Measurements from ENCODE around the gene EPB41L1. TPM values are rescaled to one million over a fixed set of nuclear protein-coding genes. Genes with fewer than 3 reads are reported as not detected.
A peak's percentile ranks its signal among the peaks of the same experiment; 100 is the strongest.

The EPB41L1 gene
- total RNA-seq, 1 experiment from 2014 or later = 7.4 TPM

DNA sequence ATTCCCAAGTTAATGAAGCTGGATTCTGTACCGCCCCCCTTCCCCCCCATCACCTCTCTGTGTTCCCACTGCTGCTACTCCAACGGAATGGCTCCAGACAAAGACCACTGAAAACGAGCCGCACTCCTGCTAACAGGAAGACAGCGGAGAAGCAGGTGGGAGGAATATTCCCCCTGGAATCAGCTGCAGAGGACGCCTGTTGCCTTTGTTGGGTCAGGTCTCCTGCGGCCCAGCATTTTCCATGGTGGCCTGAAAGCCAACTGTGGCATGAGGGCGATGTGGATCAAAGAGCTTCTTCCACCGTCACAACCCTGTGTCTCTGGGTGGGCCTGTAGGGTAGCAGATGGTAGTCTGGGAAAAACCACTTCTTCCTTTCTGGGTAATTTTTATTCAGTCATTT is 98.5 kb downstream of the EPB41L1 start:
- DNase-seq (ENCODE audit: extremely low read depth, low read depth) = no peak

DNA sequence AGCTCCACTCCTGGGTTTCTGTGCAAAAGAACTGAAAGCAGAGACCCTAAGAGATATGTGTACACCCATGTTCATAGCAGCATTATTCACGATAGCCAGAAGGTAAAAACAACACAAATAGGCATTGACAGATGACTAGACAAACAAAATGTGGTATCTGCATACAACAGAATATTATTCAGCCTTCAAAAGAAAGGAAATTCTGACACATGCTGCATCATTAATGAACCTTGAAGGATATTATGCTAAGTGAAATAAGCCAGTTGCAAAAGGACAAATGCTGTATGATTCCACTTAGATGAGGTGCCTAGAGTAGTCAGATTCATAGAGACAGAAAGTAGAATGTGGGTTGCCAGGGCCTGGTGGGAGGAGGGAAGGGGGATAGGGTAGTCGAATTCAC is 99.5 kb downstream of the EPB41L1 start:
- DNase-seq (ENCODE audit: extremely low read depth, low read depth) = no peak

DNA sequence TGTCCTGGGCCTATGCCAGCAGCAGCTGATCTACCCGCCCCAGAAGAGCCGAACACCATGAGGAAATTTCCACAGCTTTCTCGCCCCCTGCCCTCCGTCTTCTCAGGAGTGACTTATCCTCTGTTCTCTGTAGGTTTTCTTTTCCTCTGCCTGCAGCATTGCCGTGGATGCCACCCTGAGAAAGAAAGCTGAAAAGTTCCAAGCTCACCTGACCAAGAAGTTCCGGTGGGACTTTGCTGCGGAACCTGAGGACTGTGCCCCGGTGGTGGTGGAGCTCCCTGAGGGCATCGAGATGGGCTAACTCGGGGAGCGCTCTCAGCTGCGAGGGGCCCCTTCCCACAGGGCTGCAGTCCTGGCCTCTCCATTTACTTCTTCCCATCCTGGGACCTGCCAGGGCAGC is 100.9 kb downstream of the EPB41L1 start:
- no peak for DNase-seq (ENCODE audit: extremely low read depth, low read depth)

DNA sequence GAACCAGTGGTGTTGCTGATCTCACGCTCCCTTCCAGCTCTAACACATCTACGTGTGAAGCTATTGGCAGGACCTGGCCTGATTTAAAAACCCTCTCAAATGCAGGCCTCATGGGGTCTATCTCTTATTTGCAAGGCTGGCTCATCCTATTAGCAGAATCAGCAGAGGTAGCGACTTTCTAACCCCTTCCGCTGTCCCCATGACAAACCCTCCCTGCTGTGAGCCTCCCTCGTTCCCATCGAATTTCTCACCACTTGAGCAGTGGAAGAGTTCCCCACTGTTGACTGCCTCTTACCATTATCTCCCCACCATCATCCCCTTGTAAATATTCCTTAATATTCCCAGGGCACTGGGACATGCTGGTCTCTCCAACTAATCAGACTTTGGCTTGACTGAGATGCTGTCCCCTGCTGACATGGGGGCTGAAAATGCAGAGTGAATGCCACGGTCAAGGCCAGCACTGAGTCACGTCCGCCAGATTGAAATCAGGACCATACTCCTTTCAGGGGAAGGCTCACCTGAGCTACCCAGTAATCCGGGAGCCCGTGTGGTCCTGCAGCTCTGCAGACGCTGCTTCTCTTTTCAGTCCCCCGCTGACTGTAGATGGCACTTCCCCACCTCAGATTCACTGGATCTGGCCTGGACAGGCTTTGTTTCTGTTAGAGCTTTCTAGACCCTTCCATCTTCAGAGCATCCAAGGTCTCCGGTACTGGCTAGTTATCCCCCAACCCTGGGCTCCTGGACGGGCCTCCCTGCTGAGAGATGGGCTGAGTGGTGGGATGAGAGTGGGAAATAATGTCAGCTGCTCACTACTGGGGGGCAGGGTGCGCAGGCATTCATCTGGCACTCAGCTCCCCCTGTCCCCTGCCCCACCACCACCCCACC is 104.9 kb downstream of the EPB41L1 start:
- DNase-seq (ENCODE audit: extremely low read depth, low read depth) = no peak

DNA sequence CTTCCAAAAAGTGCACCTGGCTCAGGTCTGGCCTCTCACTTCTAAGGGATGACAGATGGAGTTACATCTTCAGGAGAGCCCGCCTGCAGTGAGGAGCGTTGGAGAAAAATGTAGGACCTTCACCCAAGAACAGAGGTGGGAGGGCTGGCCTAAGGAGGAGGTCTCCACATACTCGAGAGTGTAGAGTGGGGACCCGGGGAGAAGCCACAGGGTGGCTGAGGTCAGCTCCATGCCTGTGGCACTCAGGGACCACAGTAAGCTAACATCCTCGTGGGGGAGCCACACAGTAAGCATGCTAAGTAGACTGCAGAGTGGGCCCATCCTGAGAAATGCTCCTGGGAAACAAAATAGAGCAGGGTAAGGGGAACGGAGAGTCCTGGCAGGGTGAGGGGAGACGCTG is 105.8 kb downstream of the EPB41L1 start:
- DNase-seq (ENCODE audit: extremely low read depth, low read depth) = no peak

DNA sequence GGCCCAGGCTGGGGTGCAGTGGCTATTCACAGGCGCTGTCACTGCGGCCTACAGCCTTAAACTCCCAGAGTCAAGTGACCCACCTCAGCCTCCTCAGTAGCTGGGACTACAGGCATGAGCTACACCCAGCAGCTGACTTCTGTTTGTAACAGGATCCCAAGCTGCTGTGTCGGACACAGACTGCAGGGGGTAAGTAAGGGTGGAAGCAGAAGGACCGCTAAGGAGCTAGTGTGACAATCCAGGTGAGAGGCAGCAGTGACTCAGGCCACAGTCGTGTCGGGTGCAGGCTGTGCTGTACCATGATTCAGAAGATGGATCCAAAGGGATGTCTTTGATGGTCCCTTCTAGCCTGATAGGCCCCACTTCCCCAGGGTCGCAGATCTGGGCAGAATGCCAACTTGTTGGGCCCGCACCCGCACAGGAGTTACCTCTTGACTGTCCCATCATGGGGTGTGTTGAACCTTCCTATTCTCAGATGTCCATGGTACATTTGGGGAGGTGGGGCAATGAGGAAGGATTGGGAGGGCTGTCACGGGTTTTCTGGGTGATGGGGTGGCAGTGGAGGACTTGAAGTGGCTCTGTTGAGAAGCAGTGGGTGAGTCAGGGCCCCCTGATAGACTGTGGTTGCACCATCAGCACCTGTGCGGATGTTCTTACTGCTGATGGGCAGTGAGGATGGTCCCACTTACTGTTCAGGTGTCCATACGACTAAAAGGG is 107.0 kb downstream of the EPB41L1 start:
- DNase-seq (ENCODE audit: extremely low read depth, low read depth) = no peak

GRCh38 chr20:36262440-36262839 is 107.9 kb downstream of the EPB41L1 start:
- no peak for DNase-seq (ENCODE audit: extremely low read depth, low read depth)

- DNase-seq (ENCODE audit: extremely low read depth, low read depth) = no peak
Observed at GRCh38 chr20:36264426-36265246, 110.1 kb downstream of the EPB41L1 start.

DNA sequence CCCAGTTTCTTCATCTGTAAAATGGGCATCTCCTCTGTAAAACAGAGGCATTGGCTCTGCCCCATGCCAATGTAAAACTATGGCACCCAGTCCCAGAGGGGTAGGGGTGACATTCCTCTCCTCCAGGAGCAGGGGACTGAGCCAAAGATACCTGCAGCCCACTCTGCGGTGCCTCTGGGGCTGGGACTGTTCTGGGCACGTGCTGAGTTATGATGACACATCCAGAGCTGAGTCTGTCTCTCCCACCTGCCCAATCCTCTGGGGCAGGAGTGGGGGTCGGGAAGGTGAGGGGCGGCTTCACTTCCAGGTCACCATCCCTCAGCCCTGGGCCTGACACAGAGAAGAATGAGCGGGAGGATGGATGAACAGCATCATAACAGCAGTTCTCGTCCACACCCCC is 111.6 kb downstream of the EPB41L1 start:
- no peak for DNase-seq (ENCODE audit: extremely low read depth, low read depth)

- no peak for DNase-seq (ENCODE audit: extremely low read depth, low read depth)
Observed at GRCh38 chr20:36267605-36268381, 113.3 kb downstream of the EPB41L1 start.

GRCh38 chr20:36268440-36269342 is 114.2 kb downstream of the EPB41L1 start:
- DNase-seq (ENCODE audit: extremely low read depth, low read depth) = no peak

DNA sequence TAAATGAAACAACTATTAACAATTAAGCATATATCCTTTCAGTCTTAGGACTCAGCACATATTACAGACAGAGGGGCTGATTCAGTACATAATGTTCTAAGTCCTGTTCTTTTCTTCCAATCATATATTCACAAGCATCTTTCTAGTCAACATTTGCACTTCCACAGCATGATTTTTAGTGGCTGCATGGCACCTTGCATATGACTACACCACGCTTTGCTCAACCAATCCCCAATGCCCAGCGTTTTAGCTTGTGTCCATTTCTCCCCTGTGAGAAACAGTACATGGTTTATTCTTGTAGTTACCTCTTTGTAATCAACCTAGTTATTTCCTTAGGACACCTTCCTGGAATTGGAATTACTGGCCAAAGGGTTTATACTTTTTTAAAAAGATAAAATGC is 115.0 kb downstream of the EPB41L1 start:
- DNase-seq (ENCODE audit: extremely low read depth, low read depth) = no peak

GRCh38 chr20:36270744-36271638 is 116.5 kb downstream of the EPB41L1 start:
- DNase-seq (ENCODE audit: extremely low read depth, low read depth) = no peak

GRCh38 chr20:36271639-36272546 is 117.4 kb downstream of the EPB41L1 start:
- no peak for DNase-seq (ENCODE audit: extremely low read depth, low read depth)

GRCh38 chr20:36272547-36273220 is 118.1 kb downstream of the EPB41L1 start:
- DNase-seq (ENCODE audit: extremely low read depth, low read depth) = no peak

DNA sequence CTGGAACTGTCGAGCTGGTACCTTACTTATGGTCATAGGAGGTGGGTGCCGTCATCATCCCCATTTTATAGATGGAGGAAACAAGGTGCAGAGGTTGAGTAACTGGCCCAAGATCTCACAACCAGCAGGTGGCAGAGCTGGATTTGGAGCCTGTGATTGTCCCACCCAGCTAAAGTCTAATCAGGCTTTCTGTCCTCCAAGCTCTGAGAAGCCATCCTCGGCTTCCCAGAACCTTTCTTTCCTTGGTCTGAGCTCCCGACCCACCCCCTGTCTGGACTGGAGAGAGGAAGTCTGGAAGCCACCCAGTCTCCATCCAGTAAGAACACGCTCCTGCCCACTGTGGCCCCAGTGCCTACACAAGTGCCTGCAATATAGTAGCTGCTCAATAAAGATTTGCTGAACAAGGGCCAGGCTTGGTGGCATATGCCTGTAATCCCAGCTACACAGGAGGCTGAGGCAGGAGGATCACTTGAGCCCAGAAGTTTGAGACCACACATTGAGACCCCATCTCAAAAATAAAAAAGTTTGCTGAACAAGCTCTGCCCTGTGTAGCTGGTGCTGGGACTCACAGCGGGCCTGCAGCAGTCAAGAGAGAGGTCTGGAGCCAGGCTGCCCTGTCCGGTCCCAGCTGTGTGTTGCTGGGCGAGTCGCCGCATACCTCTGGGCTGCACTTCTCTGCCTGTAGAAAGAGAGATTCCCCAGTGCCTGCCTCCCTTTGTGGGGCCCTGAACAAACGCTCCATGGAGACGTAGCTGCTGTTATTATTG is 119.1 kb downstream of the EPB41L1 start:
- DNase-seq (ENCODE audit: extremely low read depth, low read depth) = peak; percentile 26
